ENCODE measurements around the gene ST3GAL5. TPM values are rescaled to one million over a fixed set of nuclear protein-coding genes. Genes with fewer than 3 reads are reported as not detected.

The ST3GAL5 gene
- total RNA-seq, 1 donor from 2014 or later, result 12.9 TPM

DNA sequence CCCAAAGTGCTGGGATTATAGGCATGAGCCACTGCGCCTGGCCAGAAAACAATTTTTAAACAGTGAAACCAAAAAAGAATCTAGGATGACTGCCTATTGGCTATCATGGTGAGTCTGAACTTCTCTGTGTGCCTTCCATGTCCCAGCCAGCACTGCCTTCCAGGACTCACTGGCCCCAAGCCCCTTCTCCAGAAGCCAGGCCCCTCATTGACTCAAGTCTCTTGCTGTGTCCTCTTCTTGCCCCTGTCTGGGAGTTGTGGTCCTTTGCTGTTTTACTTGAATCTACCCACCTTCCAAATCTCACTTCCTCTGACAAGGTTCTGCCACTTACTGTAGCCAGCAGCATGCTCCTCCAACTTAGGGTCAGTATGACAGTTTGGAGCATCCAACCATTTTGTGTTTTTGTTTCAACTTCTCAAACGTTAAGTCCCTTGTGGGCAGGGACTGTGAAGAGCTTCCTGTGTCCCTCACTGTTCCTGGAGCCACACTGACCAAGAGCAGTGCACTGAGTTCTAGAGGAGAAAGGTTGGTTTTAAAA is 41.7 kb downstream of the ST3GAL5 start:
- Mint-ChIP-seq H3K4me3 (no peak overlapping the region), H3K27ac (no peak overlapping the region), H3K27me3 (no peaks in the 10 kb centered on the region), H3K9me3 (peaks cover 4% of the 10 kb centered on the region), H3K36me3 (peaks cover 21% of the 10 kb centered on the region), H3K4me1 (ENCODE audit: unreplicated experiment) (no peaks in the 10 kb centered on the region)
- TF ChIP-seq, protein P1, sequence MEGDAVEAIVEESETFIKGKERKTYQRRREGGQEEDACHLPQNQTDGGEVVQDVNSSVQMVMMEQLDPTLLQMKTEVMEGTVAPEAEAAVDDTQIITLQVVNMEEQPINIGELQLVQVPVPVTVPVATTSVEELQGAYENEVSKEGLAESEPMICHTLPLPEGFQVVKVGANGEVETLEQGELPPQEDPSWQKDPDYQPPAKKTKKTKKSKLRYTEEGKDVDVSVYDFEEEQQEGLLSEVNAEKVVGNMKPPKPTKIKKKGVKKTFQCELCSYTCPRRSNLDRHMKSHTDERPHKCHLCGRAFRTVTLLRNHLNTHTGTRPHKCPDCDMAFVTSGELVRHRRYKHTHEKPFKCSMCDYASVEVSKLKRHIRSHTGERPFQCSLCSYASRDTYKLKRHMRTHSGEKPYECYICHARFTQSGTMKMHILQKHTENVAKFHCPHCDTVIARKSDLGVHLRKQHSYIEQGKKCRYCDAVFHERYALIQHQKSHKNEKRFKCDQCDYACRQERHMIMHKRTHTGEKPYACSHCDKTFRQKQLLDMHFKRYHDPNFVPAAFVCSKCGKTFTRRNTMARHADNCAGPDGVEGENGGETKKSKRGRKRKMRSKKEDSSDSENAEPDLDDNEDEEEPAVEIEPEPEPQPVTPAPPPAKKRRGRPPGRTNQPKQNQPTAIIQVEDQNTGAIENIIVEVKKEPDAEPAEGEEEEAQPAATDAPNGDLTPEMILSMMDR (conservative IDR thresholded peaks at IDR 0.05), result no peak
- DNase-seq (ENCODE audit: extremely low spot score, unreplicated experiment), result no peak

DNA sequence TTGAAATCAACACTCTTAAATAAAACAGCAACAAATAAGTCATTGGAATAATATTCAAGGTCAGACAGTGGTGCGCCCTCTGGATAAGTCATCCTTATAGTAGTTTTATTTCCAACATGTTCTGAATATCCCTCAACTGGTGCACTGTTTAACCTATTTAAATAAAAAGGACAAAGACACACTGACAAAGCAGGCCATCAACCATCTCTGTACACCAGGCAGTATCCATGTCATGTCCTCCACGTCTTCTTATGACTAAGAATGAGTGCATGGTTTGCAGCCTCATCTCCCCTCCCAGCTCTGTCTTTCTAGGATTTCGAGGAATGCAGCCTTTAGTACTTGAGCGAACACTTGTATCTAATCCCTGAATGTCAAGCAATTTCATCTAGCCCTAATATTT is 42.4 kb downstream of the ST3GAL5 start:
- no peaks in the 10 kb centered on the region for H3K4me1 Mint-ChIP-seq (ENCODE audit: unreplicated experiment)
- H3K4me3 Mint-ChIP-seq, result no peak overlapping the region
- H3K9me3 Mint-ChIP-seq, result peaks cover 4% of the 10 kb centered on the region
- no peak for DNase-seq (ENCODE audit: extremely low spot score, unreplicated experiment)
- no peak overlapping the region for H3K27ac Mint-ChIP-seq
- H3K36me3 Mint-ChIP-seq, result peaks cover 23% of the 10 kb centered on the region
- no peaks in the 10 kb centered on the region for H3K27me3 Mint-ChIP-seq
- TF ChIP-seq, protein P1 (conservative IDR thresholded peaks at IDR 0.05), result no peak

DNA sequence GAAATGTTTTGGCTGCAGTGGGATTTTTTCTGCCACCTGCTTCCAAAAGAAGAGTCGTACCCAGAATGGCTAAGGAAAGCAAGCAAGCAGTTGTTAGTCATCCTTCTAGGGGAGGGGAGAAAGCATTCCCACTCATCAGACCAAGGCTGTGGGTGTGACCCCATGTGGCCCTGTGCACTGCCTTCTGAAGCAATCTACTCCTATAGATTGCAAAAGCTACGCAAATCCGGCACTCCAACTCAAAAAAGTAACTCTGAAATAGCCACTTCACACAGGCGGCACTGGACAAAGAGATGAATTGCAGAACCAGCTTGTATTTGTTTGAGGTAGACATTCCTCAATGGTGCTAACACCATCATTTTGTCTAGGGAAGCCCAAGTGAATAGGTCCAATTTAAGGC is 44.3 kb downstream of the ST3GAL5 start:
- DNase-seq (ENCODE audit: extremely low spot score, unreplicated experiment), result no peak
- Mint-ChIP-seq H3K36me3 (peaks cover 19% of the 10 kb centered on the region), H3K27me3 (no peaks in the 10 kb centered on the region), H3K4me1 (ENCODE audit: unreplicated experiment) (no peaks in the 10 kb centered on the region), H3K9me3 (peaks cover 4% of the 10 kb centered on the region), H3K4me3 (no peak overlapping the region), H3K27ac (no peak overlapping the region)
- TF ChIP-seq, protein P1 (conservative IDR thresholded peaks at IDR 0.05), result no peak

DNA sequence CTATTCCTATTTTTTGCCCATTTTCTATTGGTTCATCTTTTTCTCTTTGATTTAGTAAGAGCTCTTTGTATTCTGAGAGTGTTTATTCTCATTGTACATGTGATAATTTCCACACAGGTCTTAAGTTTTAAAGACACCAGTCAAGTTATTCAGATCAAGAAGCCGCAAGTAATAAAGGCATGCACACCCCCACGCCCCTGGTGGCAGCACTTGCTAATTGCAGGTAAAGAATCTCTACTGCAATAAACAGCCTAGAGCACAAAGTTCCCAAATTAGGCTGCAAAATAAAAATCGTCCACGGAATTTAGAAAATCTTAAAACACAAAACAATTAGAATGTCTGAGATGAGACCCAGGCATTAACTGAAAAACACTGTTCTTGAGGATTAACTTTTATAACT is 45.2 kb downstream of the ST3GAL5 start:
- Mint-ChIP-seq H3K4me1 (ENCODE audit: unreplicated experiment) (no peaks in the 10 kb centered on the region), H3K27ac (no peak overlapping the region), H3K27me3 (no peaks in the 10 kb centered on the region), H3K36me3 (peaks cover 19% of the 10 kb centered on the region), H3K4me3 (no peak overlapping the region), H3K9me3 (peaks cover 4% of the 10 kb centered on the region)
- no peak for DNase-seq (ENCODE audit: extremely low spot score, unreplicated experiment)
- TF ChIP-seq, protein P1 (conservative IDR thresholded peaks at IDR 0.05), result peak; percentile 77

DNA sequence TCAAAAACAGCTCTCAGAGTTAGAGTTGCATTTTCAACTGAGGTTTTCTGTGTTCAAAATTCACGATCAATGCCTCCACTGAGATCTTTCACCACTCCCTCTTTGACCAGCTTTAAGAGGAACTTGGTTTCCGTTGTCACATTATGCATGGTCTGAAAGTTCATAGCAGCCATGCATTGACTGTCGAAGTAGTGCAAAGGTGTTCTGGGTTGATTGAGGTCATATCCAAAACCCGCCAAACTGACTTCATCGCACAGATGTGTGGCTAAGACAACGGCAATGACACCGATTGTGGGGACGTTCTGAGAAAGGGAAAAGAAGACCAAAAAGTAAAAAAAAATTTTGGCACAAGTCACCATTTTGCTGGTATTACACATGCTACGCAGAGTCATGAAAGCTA is 48.7 kb downstream of the ST3GAL5 start:
- TF ChIP-seq, protein P1 (conservative IDR thresholded peaks at IDR 0.05), result no peak
- no peaks in the 10 kb centered on the region for H3K4me1 Mint-ChIP-seq (ENCODE audit: unreplicated experiment)
- H3K4me3 Mint-ChIP-seq, result no peak overlapping the region
- DNase-seq (ENCODE audit: extremely low spot score, unreplicated experiment), result no peak
- H3K27me3 Mint-ChIP-seq, result no peaks in the 10 kb centered on the region
- no peak overlapping the region for H3K27ac Mint-ChIP-seq
- peaks cover 14% of the 10 kb centered on the region for H3K36me3 Mint-ChIP-seq
- H3K9me3 Mint-ChIP-seq, result peaks cover 4% of the 10 kb centered on the region

DNA sequence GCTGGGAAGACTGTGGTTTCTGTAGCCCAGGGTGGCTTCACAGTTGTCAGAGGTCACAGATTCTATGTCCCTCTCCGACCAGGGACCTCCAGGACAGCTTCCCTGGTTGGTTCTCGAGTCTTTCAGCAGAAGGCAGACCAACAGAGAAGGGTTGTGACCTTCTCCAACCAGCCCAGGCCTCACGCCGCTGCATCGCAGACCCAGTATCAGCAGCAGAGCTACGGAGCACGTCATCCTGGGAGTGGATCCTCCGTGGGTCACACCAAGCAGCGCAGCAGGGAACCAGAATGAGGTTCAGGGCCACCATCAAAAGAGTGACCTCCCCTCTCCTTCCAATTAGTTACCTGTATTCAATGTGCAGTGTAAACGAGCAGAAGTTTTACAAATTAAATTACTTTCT is 49.3 kb downstream of the ST3GAL5 start:
- Mint-ChIP-seq H3K27me3 (no peaks in the 10 kb centered on the region), H3K27ac (no peak overlapping the region)

More for the DNA sequence above, 49.3 kb downstream of the ST3GAL5 start:
- no peak for DNase-seq (ENCODE audit: extremely low spot score, unreplicated experiment)
- Mint-ChIP-seq H3K36me3 (peaks cover 14% of the 10 kb centered on the region), H3K4me3 (no peak overlapping the region), H3K4me1 (ENCODE audit: unreplicated experiment) (no peaks in the 10 kb centered on the region), H3K9me3 (peaks cover 9% of the 10 kb centered on the region)
- TF ChIP-seq, protein P1 (conservative IDR thresholded peaks at IDR 0.05), result no peak

All from type B pancreatic cell (in vitro differentiated cells).